HL-60 (cell line): Measurements from ENCODE around the gene NR2C1.
"Not testable (repeated sequence)": the region's sequence is repeated elsewhere in the genome, so short reads cannot be mapped to it uniquely, and the experiment has no call there.

ENCODE experiments used
- POLR2AphosphoS5 ChIP-seq: IDR thresholded peaks from 2 replicates; pipeline ENCODE4 v1.6.1; 2012; ENCODE audit warnings: low read depth
- SPI1 ChIP-seq: IDR thresholded peaks from 2 replicates; pipeline ENCODE4 v1.6.1; 2012; ENCODE audit warnings: low read depth, mild to moderate bottlenecking, borderline replicate concordance
- TF ChIP-seq, protein P1 (sequence below): IDR thresholded peaks from one replicate; pipeline ENCODE4 v1.5.1; 2011; ENCODE audit warnings: low read length, control low read depth, inconsistent platforms; ENCODE audit not compliant: insufficient read depth

DNA sequence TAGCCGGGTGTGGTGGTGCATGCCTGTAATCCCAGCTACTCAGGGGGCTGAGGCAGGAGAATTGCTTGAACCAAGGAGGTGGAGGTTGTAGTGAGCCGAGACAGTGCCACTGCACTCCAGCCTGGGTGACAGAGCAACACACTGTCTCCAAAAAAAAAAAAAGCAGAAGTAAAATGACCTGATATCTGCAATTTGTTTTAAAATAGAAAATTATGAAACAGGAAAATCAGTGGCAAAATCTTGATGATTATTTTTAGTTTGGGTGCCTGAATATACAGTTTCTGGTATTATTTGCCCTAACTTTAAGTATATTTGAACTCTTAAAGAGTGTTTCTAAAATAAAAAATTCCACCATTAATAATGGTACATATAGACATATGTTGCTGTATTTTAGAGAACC is 22.4 kb upstream of the NR2C1 start:
- TF ChIP-seq, protein P1, sequence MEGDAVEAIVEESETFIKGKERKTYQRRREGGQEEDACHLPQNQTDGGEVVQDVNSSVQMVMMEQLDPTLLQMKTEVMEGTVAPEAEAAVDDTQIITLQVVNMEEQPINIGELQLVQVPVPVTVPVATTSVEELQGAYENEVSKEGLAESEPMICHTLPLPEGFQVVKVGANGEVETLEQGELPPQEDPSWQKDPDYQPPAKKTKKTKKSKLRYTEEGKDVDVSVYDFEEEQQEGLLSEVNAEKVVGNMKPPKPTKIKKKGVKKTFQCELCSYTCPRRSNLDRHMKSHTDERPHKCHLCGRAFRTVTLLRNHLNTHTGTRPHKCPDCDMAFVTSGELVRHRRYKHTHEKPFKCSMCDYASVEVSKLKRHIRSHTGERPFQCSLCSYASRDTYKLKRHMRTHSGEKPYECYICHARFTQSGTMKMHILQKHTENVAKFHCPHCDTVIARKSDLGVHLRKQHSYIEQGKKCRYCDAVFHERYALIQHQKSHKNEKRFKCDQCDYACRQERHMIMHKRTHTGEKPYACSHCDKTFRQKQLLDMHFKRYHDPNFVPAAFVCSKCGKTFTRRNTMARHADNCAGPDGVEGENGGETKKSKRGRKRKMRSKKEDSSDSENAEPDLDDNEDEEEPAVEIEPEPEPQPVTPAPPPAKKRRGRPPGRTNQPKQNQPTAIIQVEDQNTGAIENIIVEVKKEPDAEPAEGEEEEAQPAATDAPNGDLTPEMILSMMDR = not testable (repeated sequence)
- not testable (repeated sequence) for TF ChIP-seq POLR2AphosphoS5, SPI1
